Ovary (tissue), 9 donors: ENCODE measurements around the gene SCG5. TPM values are rescaled to one million over a fixed set of nuclear protein-coding genes. Genes with fewer than 3 reads are reported as not detected.

Experiments used
- DNase-seq, 5 donors: peaks; one replicate each; pipeline ENCODE4 v3.0.0-alpha.2; 2019 to 2020
- H3K27ac ChIP-seq, 2 donors: fragments of 200-600 bp; one replicate each; pipeline versions ENCODE4 v1.5.1 to v1.8.0; 2019 to 2022
- H3K27me3 ChIP-seq: fragments of 200-600 bp; one replicate; pipeline ENCODE4 v1.8.0; 2022
- H3K36me3 ChIP-seq: fragments of 200-600 bp; sonication (generic); one replicate; pipeline ENCODE4 v1.5.1; 2019
- H3K4me1 ChIP-seq: one replicate; pipeline ENCODE4 v1.8.1; 2013; ENCODE audit warnings: mild to moderate bottlenecking, moderate library complexity; ENCODE audit not compliant: insufficient read depth
- H3K4me3 ChIP-seq: fragments of 200-600 bp; sonication (generic); one replicate; pipeline ENCODE4 v1.5.1; 2017
- H3K9me3 ChIP-seq, 2 donors: fragments of 200-600 bp in 1 of 2; sonication (generic) in 1 of 2; one replicate each; pipeline versions ENCODE4 v1.5.1 to v1.8.1; 2013 to 2019; ENCODE audit warnings: mild to moderate bottlenecking in 1 of 2, moderate library complexity in 1 of 2
- CTCF ChIP-seq, 3 donors: fragments of 450-650 bp in 2 of 3; fragments of 200-600 bp in 1 of 3; IDR thresholded peaks; one replicate each; pipeline versions ENCODE4 v1.5.1 to v1.8.0; 2016 to 2022; ENCODE audit warnings: antibody characterized with exemption in 3 of 3, mild to moderate bottlenecking in 1 of 3
- EP300 ChIP-seq: sonication (generic); formaldehyde crosslinking; IDR thresholded peaks from one replicate; pipeline ENCODE4 v1.6.1; 2017; ENCODE audit warnings: antibody characterized with exemption
- POLR2A ChIP-seq: fragments of 450-650 bp; IDR thresholded peaks from one replicate; pipeline ENCODE4 v1.6.1; 2017; ENCODE audit warnings: antibody characterized with exemption, mild to moderate bottlenecking, moderate library complexity
- WGBS, 3 donors: extraction: QIAGEN DNeasy Blood & Tissue Kit in 1 of 3; methylation state at CpG; one replicate each; pipeline versions ENCODE4 v1.1.5 to v1.1.7; 2013 to 2017; 5-methylcytosine and 5-hydroxymethylcytosine counted together
- intact Hi-C, 4 donors: fragments of 100-400 bp; cut with DNase I; formaldehyde crosslinking; loops; one replicate each; pipeline versions ENCODE4 v1.11.0 to v1.15.1; 2022 to 2023
- polyA plus RNA-seq, 2 donors: library from polyadenylated mRNA; stranded (reverse); fragments of 200-250 nt in 1 of 2; fragments of 350-450 nt in 1 of 2; fragmentation: Illumina TruSeq in 1 of 2; extraction: RNeasy Lipid Tissue Mini Kit (QIAGEN cat#74804) in 1 of 2; gene quantifications; one replicate each; pipeline ENCODE4 v1.2.3, GENCODE V29; 2013 to 2014
- total RNA-seq, 7 donors: library from RNA; depleted of rRNA in 2 of 7; stranded (reverse); fragments of >200 nt in 2 of 7; fragmentation: NEBNext Ultra II Directional in 3 of 7; extraction: Animal tissue kit (Norgen Biotek cat#: 25700) in 3 of 7; gene quantifications; one replicate each; pipeline versions ENCODE4 v1.1.0 to v1.2.4, GENCODE V29; 2016 to 2023
- donor health status: DM: no; HTN: no; CAD: no; lungs with moderate emphysema.
- donor health status: DM: no; HTN: no; CAD: no.
- donor health status: Bipolar disorder and iron deficiency.
- donor health status: DM: yes; HTN: yes; CAD: no.
- donor health status: DM: no; HTN: no; CAD: no.
- donor health status: DM: yes; HTN: yes; CAD: no.

The SCG5 gene
- total and polyA plus RNA-seq, 9 donors: 0.63 to 34.1 (median 3.7) TPM; not detected in 1

GRCh38 chr15:32690941-32691688 is 49.6 kb downstream of the SCG5 start:
- H3K27ac ChIP-seq: no peak overlapping the region
- no peak overlapping the region for H3K4me3 ChIP-seq
- 29 to 57% (median 32%) methylated on average over 8 of the region's 8 CpGs for WGBS, 3 donors
- no peaks in the 10 kb centered on the region for H3K4me1 ChIP-seq
- no peaks in the 10 kb centered on the region for H3K27me3 ChIP-seq
- no peaks in the 10 kb centered on the region for H3K9me3 ChIP-seq
- no peaks in the 10 kb centered on the region for H3K36me3 ChIP-seq
- DNase-seq: no peak
- TF ChIP-seq CTCF (IDR thresholded peaks at IDR 0.05): no peak
- TF ChIP-seq EP300: no peak
- TF ChIP-seq POLR2A: no peak
- intact Hi-C loops: no loop called here

- DNase-seq: no peak
- Histone ChIP-seq H3K27ac (no peak overlapping the region), H3K4me3 (no peak overlapping the region), H3K36me3 (no peaks in the 10 kb centered on the region), H3K4me1 (no peaks in the 10 kb centered on the region), H3K9me3 (no peaks in the 10 kb centered on the region), H3K27me3 (no peaks in the 10 kb centered on the region)
- 78 to 89% (median 81%) methylated on average over 10 of the region's 10 CpGs for WGBS, 3 donors
- intact Hi-C loops: no loop called here
- TF ChIP-seq EP300 (no peak), CTCF (IDR thresholded peaks at IDR 0.05) (no peak), POLR2A (no peak)
Observed at GRCh38 chr15:32691689-32692038, 50.2 kb downstream of the SCG5 start.

- H3K27me3 ChIP-seq: no peaks in the 10 kb centered on the region
- WGBS, 3 donors: 91 to 97% (median 95%) methylated on average over 2 of the region's 2 CpGs
- no peaks in the 10 kb centered on the region for H3K4me1 ChIP-seq
- H3K4me3 ChIP-seq: no peak overlapping the region
- DNase-seq: no peak
- no peak overlapping the region for H3K27ac ChIP-seq
- TF ChIP-seq POLR2A: no peak
- no peak for TF ChIP-seq CTCF (IDR thresholded peaks at IDR 0.05)
- no peak for TF ChIP-seq EP300
- intact Hi-C loops: no loop called here
- H3K9me3 ChIP-seq: no peaks in the 10 kb centered on the region
- no peaks in the 10 kb centered on the region for H3K36me3 ChIP-seq
Observed at GRCh38 chr15:32692286-32692685, 50.8 kb downstream of the SCG5 start.

- no peaks in the 10 kb centered on the region for H3K4me1 ChIP-seq
- H3K9me3 ChIP-seq: no peaks in the 10 kb centered on the region
- TF ChIP-seq POLR2A (no peak), CTCF (IDR thresholded peaks at IDR 0.05) (no peak), EP300 (no peak)
- no peaks in the 10 kb centered on the region for H3K27me3 ChIP-seq
- no peaks in the 10 kb centered on the region for H3K36me3 ChIP-seq
- intact Hi-C loops: no loop called here
- no peak overlapping the region for H3K27ac ChIP-seq
- WGBS, 3 donors: 96 to 97% (median 96%) methylated on average over 3 of the region's 3 CpGs
- no peak for DNase-seq
- no peak overlapping the region for H3K4me3 ChIP-seq
Observed at GRCh38 chr15:32694222-32694983, 52.9 kb downstream of the SCG5 start.
